Hematopoietic multipotent progenitor cell treated with erythropoietin and hydrocortisone succinate and interleukin-3 and kit ligand, for 8 days (in vitro differentiated cells): ENCODE measurements around the gene C1QTNF3.
"Not testable (repeated sequence)": the region's sequence is repeated elsewhere in the genome, so short reads cannot be mapped to it uniquely, and the experiment has no call there.

Experiments
- DNase-seq: peaks from one replicate; pipeline ENCODE4 v3.0.0-alpha.2; 2015

The C1QTNF3 gene

DNA sequence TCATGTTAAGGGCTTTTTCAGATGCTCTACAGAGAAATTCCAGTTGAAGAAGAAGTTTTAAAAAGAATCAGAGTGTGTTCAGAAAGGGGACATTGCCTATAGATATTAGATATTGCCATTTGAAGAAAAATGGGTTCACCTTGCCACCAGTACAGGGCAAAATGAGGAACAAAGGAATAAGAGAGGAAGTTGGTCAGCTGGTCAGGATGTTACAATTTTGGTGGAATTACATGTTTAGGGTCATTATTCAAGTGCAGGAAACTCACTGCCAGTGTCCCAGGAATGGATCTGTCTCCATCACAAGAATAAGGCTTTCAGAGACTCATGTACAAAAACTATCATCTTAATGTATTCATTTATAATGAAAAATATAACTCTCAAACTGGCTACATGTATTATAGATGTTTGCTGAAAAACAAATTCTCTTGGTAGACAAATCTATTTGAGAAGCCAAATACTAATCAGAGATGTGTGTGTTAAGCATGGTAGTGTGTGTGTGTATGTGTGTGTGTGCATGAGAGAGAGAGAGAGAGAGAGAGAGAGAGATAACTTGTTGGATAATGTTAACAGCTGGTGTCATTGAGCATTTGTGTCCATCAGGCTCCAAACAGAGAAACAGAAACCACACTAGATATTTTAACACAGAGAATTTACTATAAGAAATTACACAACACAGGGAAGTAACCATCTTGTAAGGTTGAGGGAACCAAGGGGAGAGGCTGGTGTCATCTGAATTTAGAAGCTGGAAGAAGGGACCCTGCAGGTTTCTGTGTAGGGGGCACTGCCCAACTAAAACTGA is 5.0 kb upstream of the C1QTNF3 start:
- no peak for DNase-seq

DNA sequence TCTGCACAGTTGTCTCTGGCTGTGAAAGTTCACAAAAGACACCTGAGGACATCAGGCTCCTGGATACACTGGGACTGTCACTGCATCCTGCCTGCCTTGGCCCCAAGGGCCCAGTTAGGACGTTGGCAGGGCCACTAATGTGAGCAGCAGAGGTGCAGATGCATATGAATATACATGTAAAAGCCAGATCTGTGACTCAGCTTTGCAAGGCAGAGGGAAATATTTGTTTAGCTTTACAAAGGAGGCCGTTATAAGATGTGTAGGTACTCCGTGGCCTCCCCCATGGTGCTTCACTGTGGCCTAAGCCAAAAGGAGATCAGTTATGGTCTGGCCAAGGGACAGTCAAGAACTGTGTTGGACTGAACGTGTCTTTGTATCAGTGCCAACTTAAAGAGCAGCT is 4.1 kb upstream of the C1QTNF3 start:
- DNase-seq = no peak

GRCh38 chr5:34045996-34046395 is 3.0 kb upstream of the C1QTNF3 start:
- no peak for DNase-seq

GRCh38 chr5:34045023-34045422 is 2.0 kb upstream of the C1QTNF3 start:
- no peak for DNase-seq

DNA sequence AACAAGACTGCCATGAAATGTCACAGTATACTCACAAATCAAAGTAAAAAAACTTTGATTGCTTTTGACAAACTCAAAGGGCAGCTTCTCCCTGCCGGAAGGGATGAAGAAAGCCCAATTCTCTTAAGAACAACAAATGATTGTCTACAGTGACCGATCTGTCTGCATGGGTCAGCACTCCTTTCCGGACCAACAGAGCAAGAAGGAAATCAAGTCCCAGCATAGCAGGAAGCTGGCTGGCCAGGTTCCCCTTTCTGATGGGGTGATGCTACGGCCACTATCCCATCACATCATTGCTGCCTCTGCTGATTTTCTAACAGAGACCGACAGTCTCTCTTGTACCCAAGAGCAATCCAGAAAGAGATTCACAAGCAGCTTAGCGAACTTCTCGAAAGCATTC is 692 bp downstream of the C1QTNF3 start:
- no peak for DNase-seq

DNA sequence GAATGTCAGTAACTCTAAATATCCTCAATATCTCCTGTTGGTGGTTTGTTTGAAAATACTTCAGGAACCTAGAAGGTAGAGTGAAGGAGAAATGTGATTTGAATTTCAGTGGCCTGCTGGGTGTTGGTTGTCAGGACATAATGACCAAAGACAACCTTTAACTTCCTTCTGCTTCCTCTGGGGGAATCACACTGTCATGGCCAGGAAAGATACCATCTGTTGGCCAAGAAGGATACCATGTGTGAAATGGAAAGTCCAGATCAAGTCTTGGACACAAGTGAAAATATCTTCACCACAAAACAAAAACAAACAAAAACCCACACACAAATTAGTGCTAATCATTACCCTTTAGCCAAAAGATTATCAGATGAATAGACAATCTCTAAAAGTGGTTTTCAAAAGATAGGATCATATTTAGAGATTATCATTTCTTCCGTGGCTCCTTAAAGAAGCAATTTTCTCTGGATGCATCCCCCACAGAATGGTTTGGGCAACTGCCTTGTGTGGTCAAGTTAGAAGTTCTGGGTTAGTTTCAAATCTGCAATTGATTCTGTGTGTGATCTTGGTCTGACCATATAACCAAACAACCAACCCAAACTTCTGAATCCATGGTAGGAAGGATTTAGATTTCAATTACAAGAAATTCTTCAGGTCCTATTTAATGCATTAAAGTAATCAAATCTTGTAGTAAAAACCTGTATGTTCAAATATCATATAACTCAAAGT is 1.6 kb downstream of the C1QTNF3 start:
- no peak for DNase-seq

- DNase-seq = no peak
Observed at GRCh38 chr5:34040472-34040871, 2.5 kb downstream of the C1QTNF3 start.

GRCh38 chr5:34039398-34040157 is 3.4 kb downstream of the C1QTNF3 start:
- DNase-seq = no peak

DNA sequence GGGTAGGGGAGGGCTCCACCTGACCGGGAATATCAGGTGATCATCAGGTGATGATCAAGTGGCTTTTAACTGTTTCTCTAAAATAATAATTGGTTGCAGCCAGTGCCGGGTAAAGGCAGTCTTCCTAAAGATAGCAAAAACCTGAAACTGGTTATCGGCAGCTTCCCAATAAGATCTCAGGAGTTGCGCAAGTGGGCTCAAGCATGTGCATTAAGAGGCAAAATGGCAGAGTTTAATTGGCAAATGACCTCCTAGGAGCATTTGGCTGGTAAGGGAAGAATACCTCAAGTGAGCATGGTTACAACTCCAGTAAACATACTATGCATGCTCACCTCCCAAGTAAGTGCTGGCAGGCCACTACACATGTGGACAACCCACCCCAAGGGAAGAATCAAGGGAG is 4.2 kb downstream of the C1QTNF3 start:
- DNase-seq = no peak

DNA sequence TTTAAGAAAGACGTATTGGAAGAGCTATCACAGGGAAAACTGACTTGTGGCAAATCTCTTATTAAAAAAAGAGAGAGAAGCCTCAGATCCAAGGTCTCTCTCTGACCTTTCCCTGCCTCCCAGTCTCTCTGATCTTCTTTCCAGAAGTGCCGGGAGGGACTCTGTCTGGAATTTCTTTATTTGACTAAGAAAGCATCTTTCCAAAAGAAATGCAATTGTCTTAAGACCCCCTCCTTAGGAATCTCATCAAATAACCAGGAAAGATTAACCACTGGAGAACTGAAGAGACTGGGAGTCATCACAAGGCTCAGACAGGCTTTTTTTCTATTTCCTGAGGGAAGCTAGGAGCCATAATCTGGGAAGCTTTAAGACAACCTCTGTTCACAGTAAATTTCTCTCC is 4.6 kb downstream of the C1QTNF3 start:
- no peak for DNase-seq

DNA sequence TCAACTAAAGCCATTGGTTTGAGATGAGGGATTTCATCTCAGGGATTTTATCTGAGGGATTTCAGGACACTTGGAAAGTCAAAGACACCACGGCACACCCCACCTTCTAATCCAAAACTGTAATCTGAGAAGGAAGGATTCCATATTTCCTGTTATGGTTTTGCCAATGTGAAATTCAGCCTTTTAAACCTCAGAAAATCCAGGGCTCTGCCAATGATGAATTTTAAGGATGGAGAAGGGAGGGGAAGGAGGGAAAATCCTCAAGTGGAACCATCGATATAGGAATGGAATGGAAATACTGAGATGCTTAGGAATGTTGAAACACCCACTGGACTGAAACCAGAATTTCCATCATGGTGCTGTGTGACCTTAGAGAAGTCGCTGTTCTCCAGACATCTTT is 5.3 kb downstream of the C1QTNF3 start:
- no peak for DNase-seq

DNA sequence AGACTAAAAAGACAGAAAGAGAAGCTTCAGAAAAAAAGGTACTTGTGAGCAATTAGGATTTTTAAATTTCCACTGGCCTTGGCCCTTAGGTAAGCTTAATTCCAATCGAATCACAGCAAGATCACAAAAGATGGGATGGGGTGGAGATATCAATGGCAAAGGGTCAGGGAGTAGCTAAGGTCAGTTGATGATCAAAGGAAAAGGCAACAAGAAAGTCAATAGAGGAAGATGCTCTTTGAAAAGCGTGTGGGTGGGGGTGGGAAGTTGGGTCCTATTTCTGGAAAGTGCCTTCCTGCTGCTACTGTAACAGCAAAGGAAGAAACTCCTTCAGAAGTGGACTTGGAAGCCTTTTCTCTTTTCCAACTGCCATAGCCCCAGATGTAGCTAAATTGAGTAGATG is 7.3 kb downstream of the C1QTNF3 start:
- DNase-seq = no peak

GRCh38 chr5:34034534-34035327 is 8.3 kb downstream of the C1QTNF3 start:
- no peak for DNase-seq

DNA sequence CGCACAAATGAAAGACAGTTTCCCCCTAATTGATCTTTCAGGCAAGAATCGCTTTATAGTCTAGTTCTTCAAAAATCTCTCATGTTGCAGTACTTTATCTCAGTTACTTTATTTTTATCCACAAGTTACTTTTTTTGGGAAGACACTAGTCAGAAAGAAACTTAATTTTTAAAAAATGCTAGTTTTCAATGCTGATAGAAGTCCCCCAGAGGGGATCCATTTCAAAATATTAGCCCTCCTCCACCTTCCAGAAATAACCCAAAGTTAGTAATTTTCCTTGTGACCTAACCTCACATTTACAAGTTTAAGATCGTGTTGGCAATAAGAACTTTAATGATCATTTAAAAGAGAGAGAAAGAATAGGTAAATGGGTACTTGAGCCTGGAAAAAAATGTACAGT is 11.0 kb downstream of the C1QTNF3 start:
- DNase-seq = no peak

DNA sequence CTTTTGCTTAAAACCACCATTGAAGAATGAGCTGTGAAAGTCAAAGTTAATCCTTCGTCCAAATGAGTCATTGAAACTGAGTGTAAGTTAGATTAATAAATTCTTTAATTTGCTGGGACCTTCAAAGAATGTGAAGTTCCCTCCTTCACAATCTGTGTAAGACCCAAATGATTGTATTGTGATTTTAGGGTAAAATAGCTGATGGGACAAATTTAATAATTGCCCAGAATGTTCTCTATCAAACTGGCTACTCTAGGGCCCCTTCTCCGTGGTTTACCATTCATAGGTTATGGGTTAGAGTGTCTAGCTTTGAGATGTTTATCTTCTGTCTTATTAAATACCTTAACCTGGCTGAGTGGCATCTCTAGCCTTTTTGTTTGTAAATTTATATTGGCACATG is 11.9 kb downstream of the C1QTNF3 start:
- DNase-seq = no peak

DNA sequence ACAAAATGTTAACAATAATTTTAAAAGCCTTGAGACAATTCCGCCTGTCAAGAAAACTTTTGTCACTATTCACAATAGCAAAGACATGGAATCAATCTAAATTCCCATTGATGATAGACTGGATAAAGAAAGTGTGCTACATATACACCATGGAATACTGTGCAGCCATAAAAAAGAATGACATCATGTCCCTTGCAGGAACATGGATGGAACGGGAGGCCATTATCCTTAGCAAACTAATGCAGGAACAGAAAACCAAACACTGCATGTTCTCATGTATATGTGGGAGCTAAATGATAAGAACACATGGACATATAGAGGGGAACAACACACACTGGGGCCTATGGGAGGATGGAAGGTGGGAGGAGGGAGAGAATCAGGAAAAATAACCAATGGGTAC is 12.4 kb downstream of the C1QTNF3 start:
- DNase-seq = not testable (repeated sequence)

DNA sequence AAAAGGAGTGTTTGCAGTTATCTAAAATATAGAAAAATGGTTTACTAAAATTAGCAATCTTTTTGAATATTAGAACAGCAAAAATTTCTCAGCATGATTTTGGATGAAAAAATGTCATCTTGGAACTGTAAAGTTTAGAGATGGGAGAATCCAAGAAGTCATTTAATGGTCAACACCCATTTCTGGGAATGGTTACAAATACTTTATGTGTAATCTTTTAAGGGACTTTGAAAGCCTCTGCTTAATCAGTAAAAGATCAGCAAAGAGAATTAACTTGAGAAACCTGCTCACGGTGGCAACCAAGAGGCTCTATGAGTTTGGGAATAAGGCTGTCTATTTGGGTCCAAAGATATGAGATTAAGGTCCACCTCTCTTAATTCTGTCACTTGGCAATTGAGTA is 13.0 kb downstream of the C1QTNF3 start:
- DNase-seq = no peak

- DNase-seq = no peak
Observed at GRCh38 chr5:34028349-34028748, 14.7 kb downstream of the C1QTNF3 start.

GRCh38 chr5:34026089-34026761 is 16.8 kb downstream of the C1QTNF3 start:
- no peak for DNase-seq

- DNase-seq = no peak
Observed at GRCh38 chr5:34022121-34022705, 20.8 kb downstream of the C1QTNF3 start.

DNA sequence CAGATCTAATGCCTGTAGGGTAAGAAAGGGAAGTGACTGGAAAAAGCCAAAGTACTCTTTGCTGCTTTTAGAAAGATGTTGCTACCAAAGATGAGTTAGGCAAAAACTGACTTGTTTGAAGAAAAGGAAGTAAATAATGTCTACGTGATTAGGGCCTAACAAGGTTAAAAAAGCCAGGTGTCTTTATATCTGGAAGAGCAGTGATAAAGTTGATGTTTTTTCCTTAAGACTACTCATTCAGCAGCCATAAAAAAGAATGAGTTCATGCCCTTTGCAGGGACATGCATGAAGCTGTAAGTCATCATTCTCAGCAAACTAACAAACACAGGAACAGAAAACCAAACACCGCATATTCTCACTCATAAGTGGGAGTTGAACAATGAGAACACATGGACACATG is 21.7 kb downstream of the C1QTNF3 start:
- no peak for DNase-seq

GRCh38 chr5:34020726-34021125 is 22.3 kb downstream of the C1QTNF3 start:
- DNase-seq = no peak
